HL-60 (cell line): Measurements from ENCODE around the gene BOD1L1.

ENCODE experiments used
- DNase-seq, 2 experiments: peaks; one replicate each; pipeline ENCODE4 v3.0.0-alpha.2; 2010 to 2020; ENCODE audit warnings: low read depth in 1 of 2, low spot score in 1 of 2
- H3K27ac ChIP-seq: fragments of 250-450 bp; sonication (Bioruptor Pico); replicated peaks from 2 replicates; pipeline ENCODE4 v1.5.1; 2020; ENCODE audit warnings: mild to moderate bottlenecking, moderate library complexity
- H3K27me3 ChIP-seq: fragments of 250-450 bp; sonication (Bioruptor Pico); 2 replicates; pipeline ENCODE4 v1.5.1; 2021; ENCODE audit warnings: mild to moderate bottlenecking, moderate library complexity; ENCODE audit not compliant: insufficient read depth, poor library complexity, severe bottlenecking
- H3K4me3 ChIP-seq: replicated peaks from 2 replicates; pipeline ENCODE4 v1.5.1; 2011; ENCODE audit warnings: mild to moderate bottlenecking, control low read depth, low read length; ENCODE audit not compliant: insufficient read depth
- CTCF ChIP-seq: IDR thresholded peaks from one replicate; pipeline ENCODE4 v1.5.1; 2011; ENCODE audit warnings: low read length, control low read depth, inconsistent platforms; ENCODE audit not compliant: insufficient read depth
- GABPA ChIP-seq: IDR thresholded peaks from 2 replicates; pipeline ENCODE4 v1.6.1; 2012; ENCODE audit warnings: low read depth
- POLR2AphosphoS5 ChIP-seq: IDR thresholded peaks from 2 replicates; pipeline ENCODE4 v1.6.1; 2012; ENCODE audit warnings: low read depth
- REST ChIP-seq: IDR thresholded peaks from 2 replicates; pipeline ENCODE4 v1.6.1; 2012; ENCODE audit warnings: low read depth; ENCODE audit not compliant: insufficient replicate concordance
- SPI1 ChIP-seq: IDR thresholded peaks from 2 replicates; pipeline ENCODE4 v1.6.1; 2012; ENCODE audit warnings: low read depth, mild to moderate bottlenecking, borderline replicate concordance

Gene BOD1L1

GRCh38 chr4:13543032-13543838 lies 84.3 kb downstream of the BOD1L1 start:
- DNase-seq = no peak
- no peak overlapping the region for H3K4me3 ChIP-seq
- H3K27me3 ChIP-seq = peaks cover 83% of the 10 kb centered on the region
- H3K27ac ChIP-seq = no peak overlapping the region
- TF ChIP-seq GABPA (no peak), POLR2AphosphoS5 (no peak), SPI1 (no peak), CTCF (no peak), REST (no peak)

- DNase-seq = no peak
- Histone ChIP-seq H3K4me3 (no peak overlapping the region), H3K27me3 (peaks cover 87% of the 10 kb centered on the region), H3K27ac (no peak overlapping the region)
- no peak for TF ChIP-seq POLR2AphosphoS5
- no peak for TF ChIP-seq REST
- TF ChIP-seq SPI1 = no peak
- no peak for TF ChIP-seq GABPA
- TF ChIP-seq CTCF = no peak
Measured at GRCh38 chr4:13542577-13543031, 84.9 kb downstream of the BOD1L1 start.

DNA sequence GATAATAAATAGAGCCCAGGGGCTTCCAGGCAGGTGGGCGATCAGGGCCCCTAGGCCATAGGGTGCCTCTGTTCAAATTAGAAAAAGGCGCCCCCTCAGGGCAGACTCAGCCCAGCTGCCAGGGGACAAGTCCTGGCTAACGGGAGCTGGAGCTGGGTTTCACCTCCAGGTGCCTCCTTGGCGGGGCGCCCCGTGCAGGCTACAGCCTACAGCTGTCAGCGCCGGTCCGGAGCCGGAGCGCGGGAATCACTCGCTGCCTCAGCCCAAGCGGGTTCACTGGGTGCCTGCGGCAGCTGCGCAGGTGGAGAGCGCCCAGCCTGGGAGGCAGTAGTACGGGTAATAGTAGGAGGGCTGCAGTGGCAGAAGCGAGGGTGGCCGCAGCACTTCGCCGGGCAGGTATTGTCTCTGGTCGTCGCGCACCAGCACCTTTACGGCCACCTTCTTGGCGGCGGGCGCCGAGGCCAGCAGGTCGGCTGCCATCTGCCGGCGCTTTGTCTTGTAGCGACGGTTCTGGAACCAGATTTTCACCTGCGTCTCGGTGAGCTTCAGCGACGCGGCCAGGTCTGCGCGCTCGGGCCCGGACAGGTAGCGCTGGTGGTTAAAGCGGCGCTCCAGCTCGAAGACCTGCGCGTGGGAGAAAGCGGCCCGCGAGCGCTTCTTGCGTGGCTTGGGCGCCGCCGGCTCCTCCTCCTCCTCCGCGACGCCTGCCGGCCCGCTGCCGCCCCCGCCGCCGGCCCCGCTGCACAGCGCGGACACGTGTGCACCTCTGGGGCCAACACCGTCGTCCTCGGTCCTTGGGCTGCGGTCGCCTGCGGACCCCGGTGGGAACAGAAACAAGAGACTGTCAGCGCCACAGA lies 85.6 kb downstream of the BOD1L1 start:
- TF ChIP-seq GABPA (no peak), CTCF (no peak), POLR2AphosphoS5 (no peak), SPI1 (no peak), REST (no peak)
- Histone ChIP-seq H3K27ac (no peak overlapping the region), H3K27me3 (peaks cover 89% of the 10 kb centered on the region), H3K4me3 (no peak overlapping the region)
- DNase-seq = no peak
